Stimulated activated CD8-positive, alpha-beta memory T cell treated with anti-CD3 and anti-CD28 coated beads, Interleukin-15, amount 100 ng/mL, for 24 hours (primary cell): ENCODE measurements around the gene PELO.

ENCODE experiments used
- DNase-seq: peaks from one replicate; pipeline ENCODE4 v3.0.0-alpha.2; 2020; ENCODE audit warnings: low read depth

PELO gene

DNA sequence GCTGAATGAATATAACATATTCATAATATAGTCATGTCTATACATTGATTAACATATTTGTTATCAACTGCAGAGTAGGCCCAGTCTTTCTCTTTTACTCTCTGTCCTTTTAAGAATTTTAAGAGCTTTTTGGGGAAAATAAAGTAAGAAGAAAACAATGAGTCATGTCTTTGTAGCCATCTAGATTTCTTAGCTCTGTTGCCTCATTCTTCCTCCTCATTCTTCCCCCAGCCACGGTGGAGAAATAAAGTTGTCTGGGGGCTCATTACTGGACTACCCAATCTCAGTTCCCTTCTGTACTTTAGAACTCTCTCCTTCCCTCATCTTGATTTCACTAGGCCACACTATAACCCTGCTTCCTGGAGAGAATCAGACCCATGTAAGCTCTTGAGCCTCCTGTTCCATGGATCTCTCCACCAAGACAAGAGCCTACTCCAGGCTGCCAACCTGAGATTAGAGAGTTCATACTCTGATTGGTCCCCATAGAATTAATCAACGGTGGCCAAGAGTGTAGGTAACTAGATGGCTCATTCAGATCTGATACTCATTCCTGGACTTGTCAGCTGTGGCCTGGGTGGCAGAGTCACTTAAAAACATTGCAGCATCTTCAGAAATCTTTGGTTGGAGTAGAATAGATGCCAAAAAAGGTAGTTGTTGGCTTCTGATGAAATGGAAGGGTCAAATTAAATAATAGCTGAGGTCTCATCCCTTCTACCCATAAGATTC, 44.2 kb downstream of the PELO start:
- no peak for DNase-seq

DNA sequence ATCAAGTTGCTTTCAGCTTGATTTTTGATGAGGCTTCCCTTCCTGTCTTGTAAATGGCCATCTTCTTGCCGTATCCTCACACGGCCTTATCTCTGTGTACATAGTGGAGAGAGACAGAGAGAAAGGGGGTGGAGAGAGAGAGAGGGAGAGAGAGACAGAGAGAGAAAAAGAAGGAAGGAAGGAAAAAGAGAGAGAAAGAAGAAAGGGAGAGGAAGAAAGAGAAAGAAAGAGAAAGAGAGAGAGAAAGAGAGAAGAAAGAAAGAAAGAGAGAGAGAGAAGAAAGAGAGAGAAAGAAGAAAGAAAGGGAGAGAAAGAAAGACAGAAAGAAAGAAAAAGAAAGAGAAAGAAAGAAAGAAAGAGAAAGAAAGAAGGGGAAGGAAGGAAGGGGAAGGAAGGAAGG, 46.6 kb downstream of the PELO start:
- no peak for DNase-seq

- DNase-seq, result no peak
Measured at GRCh38 chr5:52837068-52837467, 49.4 kb downstream of the PELO start.
